ENCODE results near the gene AMIGO2. TPM values are rescaled to one million over a fixed set of nuclear protein-coding genes. Genes with fewer than 3 reads are reported as not detected.

AMIGO2 gene
- total and polyA plus RNA-seq, 9 of the 15 experiments (the other 6 are each of a cell fraction or from before 2014, with no cell fraction given) = 2.0 to 8.3 (median 3.8) TPM

DNA sequence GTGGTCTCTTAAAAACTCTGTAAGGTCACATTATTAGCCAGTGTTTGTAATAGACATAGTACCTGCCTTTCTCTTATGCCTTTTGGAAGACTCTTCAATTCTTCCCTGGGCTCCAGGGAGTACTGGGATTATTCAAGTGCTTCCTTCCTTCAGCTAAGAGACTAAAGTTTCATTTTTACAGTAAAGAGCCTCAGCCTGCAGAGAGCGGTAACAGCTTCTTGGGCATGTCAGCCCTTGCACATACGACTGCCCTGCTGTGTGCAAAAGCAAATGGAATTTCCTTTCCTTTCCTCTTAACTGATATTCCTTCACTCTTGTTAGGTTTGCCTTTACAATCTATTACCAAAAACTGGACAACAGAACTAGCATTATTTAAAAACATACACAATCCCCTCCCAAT is 32.9 kb upstream of the AMIGO2 start:
- no peaks in the 10 kb centered on the region for H3K36me3 ChIP-seq (ENCODE audit: control insufficient read depth, insufficient read depth, low read length)
- TF ChIP-seq, protein P1, sequence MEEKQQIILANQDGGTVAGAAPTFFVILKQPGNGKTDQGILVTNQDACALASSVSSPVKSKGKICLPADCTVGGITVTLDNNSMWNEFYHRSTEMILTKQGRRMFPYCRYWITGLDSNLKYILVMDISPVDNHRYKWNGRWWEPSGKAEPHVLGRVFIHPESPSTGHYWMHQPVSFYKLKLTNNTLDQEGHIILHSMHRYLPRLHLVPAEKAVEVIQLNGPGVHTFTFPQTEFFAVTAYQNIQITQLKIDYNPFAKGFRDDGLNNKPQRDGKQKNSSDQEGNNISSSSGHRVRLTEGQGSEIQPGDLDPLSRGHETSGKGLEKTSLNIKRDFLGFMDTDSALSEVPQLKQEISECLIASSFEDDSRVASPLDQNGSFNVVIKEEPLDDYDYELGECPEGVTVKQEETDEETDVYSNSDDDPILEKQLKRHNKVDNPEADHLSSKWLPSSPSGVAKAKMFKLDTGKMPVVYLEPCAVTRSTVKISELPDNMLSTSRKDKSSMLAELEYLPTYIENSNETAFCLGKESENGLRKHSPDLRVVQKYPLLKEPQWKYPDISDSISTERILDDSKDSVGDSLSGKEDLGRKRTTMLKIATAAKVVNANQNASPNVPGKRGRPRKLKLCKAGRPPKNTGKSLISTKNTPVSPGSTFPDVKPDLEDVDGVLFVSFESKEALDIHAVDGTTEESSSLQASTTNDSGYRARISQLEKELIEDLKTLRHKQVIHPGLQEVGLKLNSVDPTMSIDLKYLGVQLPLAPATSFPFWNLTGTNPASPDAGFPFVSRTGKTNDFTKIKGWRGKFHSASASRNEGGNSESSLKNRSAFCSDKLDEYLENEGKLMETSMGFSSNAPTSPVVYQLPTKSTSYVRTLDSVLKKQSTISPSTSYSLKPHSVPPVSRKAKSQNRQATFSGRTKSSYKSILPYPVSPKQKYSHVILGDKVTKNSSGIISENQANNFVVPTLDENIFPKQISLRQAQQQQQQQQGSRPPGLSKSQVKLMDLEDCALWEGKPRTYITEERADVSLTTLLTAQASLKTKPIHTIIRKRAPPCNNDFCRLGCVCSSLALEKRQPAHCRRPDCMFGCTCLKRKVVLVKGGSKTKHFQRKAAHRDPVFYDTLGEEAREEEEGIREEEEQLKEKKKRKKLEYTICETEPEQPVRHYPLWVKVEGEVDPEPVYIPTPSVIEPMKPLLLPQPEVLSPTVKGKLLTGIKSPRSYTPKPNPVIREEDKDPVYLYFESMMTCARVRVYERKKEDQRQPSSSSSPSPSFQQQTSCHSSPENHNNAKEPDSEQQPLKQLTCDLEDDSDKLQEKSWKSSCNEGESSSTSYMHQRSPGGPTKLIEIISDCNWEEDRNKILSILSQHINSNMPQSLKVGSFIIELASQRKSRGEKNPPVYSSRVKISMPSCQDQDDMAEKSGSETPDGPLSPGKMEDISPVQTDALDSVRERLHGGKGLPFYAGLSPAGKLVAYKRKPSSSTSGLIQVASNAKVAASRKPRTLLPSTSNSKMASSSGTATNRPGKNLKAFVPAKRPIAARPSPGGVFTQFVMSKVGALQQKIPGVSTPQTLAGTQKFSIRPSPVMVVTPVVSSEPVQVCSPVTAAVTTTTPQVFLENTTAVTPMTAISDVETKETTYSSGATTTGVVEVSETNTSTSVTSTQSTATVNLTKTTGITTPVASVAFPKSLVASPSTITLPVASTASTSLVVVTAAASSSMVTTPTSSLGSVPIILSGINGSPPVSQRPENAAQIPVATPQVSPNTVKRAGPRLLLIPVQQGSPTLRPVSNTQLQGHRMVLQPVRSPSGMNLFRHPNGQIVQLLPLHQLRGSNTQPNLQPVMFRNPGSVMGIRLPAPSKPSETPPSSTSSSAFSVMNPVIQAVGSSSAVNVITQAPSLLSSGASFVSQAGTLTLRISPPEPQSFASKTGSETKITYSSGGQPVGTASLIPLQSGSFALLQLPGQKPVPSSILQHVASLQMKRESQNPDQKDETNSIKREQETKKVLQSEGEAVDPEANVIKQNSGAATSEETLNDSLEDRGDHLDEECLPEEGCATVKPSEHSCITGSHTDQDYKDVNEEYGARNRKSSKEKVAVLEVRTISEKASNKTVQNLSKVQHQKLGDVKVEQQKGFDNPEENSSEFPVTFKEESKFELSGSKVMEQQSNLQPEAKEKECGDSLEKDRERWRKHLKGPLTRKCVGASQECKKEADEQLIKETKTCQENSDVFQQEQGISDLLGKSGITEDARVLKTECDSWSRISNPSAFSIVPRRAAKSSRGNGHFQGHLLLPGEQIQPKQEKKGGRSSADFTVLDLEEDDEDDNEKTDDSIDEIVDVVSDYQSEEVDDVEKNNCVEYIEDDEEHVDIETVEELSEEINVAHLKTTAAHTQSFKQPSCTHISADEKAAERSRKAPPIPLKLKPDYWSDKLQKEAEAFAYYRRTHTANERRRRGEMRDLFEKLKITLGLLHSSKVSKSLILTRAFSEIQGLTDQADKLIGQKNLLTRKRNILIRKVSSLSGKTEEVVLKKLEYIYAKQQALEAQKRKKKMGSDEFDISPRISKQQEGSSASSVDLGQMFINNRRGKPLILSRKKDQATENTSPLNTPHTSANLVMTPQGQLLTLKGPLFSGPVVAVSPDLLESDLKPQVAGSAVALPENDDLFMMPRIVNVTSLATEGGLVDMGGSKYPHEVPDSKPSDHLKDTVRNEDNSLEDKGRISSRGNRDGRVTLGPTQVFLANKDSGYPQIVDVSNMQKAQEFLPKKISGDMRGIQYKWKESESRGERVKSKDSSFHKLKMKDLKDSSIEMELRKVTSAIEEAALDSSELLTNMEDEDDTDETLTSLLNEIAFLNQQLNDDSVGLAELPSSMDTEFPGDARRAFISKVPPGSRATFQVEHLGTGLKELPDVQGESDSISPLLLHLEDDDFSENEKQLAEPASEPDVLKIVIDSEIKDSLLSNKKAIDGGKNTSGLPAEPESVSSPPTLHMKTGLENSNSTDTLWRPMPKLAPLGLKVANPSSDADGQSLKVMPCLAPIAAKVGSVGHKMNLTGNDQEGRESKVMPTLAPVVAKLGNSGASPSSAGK (IDR thresholded peaks at IDR 0.05) = no peak
- TF ChIP-seq SREBF1 (IDR thresholded peaks at IDR 0.05; ENCODE audit: borderline replicate concordance, low read depth, low read length) = no peak
- TF ChIP-seq ELF2 (CRISPR knock-in tag; IDR thresholded peaks at IDR 0.05) = no peak
- TF ChIP-seq BDP1 (IDR thresholded peaks at IDR 0.05; ENCODE audit: insufficient read depth, insufficient read length) = no peak
- TF ChIP-seq, protein P2, sequence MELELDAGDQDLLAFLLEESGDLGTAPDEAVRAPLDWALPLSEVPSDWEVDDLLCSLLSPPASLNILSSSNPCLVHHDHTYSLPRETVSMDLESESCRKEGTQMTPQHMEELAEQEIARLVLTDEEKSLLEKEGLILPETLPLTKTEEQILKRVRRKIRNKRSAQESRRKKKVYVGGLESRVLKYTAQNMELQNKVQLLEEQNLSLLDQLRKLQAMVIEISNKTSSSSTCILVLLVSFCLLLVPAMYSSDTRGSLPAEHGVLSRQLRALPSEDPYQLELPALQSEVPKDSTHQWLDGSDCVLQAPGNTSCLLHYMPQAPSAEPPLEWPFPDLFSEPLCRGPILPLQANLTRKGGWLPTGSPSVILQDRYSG (tag; conservative IDR thresholded peaks at IDR 0.05; ENCODE audit: low read depth) = no peak
- no peak for TF ChIP-seq TCFL5 (CRISPR knock-in tag; conservative IDR thresholded peaks at IDR 0.05)
- TF ChIP-seq, protein P3, sequence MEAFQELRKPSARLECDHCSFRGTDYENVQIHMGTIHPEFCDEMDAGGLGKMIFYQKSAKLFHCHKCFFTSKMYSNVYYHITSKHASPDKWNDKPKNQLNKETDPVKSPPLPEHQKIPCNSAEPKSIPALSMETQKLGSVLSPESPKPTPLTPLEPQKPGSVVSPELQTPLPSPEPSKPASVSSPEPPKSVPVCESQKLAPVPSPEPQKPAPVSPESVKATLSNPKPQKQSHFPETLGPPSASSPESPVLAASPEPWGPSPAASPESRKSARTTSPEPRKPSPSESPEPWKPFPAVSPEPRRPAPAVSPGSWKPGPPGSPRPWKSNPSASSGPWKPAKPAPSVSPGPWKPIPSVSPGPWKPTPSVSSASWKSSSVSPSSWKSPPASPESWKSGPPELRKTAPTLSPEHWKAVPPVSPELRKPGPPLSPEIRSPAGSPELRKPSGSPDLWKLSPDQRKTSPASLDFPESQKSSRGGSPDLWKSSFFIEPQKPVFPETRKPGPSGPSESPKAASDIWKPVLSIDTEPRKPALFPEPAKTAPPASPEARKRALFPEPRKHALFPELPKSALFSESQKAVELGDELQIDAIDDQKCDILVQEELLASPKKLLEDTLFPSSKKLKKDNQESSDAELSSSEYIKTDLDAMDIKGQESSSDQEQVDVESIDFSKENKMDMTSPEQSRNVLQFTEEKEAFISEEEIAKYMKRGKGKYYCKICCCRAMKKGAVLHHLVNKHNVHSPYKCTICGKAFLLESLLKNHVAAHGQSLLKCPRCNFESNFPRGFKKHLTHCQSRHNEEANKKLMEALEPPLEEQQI (IDR thresholded peaks at IDR 0.05) = no peak

More for the DNA sequence above, 32.9 kb upstream of the AMIGO2 start:
- in situ Hi-C loops (cut with MboI) = no loop called here
- Histone ChIP-seq H2AFZ (ENCODE audit: low read depth, low read length) (no peak overlapping the region), H3K27me3 (ENCODE audit: control insufficient read depth in 2 of 2, insufficient read depth in 2 of 2, low read length in 2 of 2) (no peaks in the 10 kb centered on the region), H3K4me1 (replicated peaks in 1 of 2; ENCODE audit: control insufficient read depth in 2 of 2, insufficient read depth in 2 of 2, low read length in 2 of 2) (peaks cover 0 to 9% of the 10 kb centered on the region in 2 experiments; a peak in 3 of 5 replicates), H4K20me1 (replicated peaks; ENCODE audit: control insufficient read depth, insufficient read depth, low read length) (no peaks in the 10 kb centered on the region), H3K4me3 (no peak overlapping the region), H3K9ac (ENCODE audit: insufficient read depth in 1 of 2, low read depth in 2 of 2, low read length in 2 of 2) (no peak overlapping the region), H3K9me1 (ENCODE audit: control insufficient read depth, insufficient read depth, low read length) (no peaks in the 10 kb centered on the region), H3K27ac (ENCODE audit: extremely low read depth, low read depth, low read length) (no peak overlapping the region), H3K9me3 (replicated peaks; ENCODE audit: control insufficient read depth, insufficient read depth, low read depth, low read length) (no peaks in the 10 kb centered on the region), H3K4me2 (ENCODE audit: insufficient read depth, low read length) (no peak overlapping the region), H3K79me2 (ENCODE audit: control insufficient read depth, insufficient read depth, low read length) (no peaks in the 10 kb centered on the region)
- ATAC-seq (no peak), FAIRE-seq (no peak), DNase-seq (ENCODE audit: extremely low read depth in 1 of 4, low spot score in 3 of 4) (no peak)
- 78% methylated on average over 2 of the region's 2 CpGs for WGBS (ENCODE audit: insufficient coverage, low coverage, missing lambda C conversion rate)
- POLR2A ChIA-PET = interaction anchor here (1.4 kb wide), 1 partner anchor 25 kb away, joined by 3 read pairs; no protein-coding TSS in a partner anchor
- BruUV-seq (replicated peaks) = no TSS peak
- CTCF ChIA-PET (ENCODE audit: low intra/inter-chr PET ratio) = no interaction called here
- intact Hi-C loops (cut with micrococcal nuclease) = no loop called here
